H9 (cell line): ENCODE data around the gene PRR9. TPM values are rescaled to one million over a fixed set of nuclear protein-coding genes. Genes with fewer than 3 reads are reported as not detected.

Experiments
- DNase-seq: peaks from one replicate; pipeline ENCODE4 v3.0.0-alpha.2; 2017
- H2AFZ ChIP-seq: one replicate; pipeline ENCODE4 v1.6.1; 2013; ENCODE audit warnings: mild to moderate bottlenecking, low read length, control low read depth, moderate library complexity
- H2AK5ac ChIP-seq: 2 replicates; pipeline ENCODE4 v1.6.1; 2013; ENCODE audit warnings: low read length, control low read depth, mixed read lengths; ENCODE audit not compliant: insufficient read length
- H2BK120ac ChIP-seq: one replicate; pipeline ENCODE4 v1.6.1; 2013; ENCODE audit warnings: low read depth, mild to moderate bottlenecking, low read length, control low read depth, inconsistent platforms; ENCODE audit not compliant: poor library complexity, severe bottlenecking
- H2BK12ac ChIP-seq: 2 replicates; pipeline ENCODE4 v1.6.1; 2013; ENCODE audit warnings: low read length, control low read depth, mixed read lengths, low read depth; ENCODE audit not compliant: insufficient read length
- H2BK15ac ChIP-seq: 2 replicates; pipeline ENCODE4 v1.6.1; 2013; ENCODE audit warnings: low read depth, low read length, control low read depth
- H2BK20ac ChIP-seq: one replicate; pipeline ENCODE4 v1.6.1; 2013; ENCODE audit warnings: low read depth, mild to moderate bottlenecking, low read length, control low read depth, inconsistent platforms; ENCODE audit not compliant: poor library complexity, severe bottlenecking
- H2BK5ac ChIP-seq: 2 replicates; pipeline ENCODE4 v1.6.1; 2013; ENCODE audit warnings: low read length, control low read depth, mixed read lengths; ENCODE audit not compliant: insufficient read length
- H3K14ac ChIP-seq: 2 replicates; pipeline ENCODE4 v1.6.1; 2013; ENCODE audit warnings: low read length, control low read depth; ENCODE audit not compliant: insufficient read depth
- H3K18ac ChIP-seq: 2 replicates; pipeline ENCODE4 v1.6.1; 2013; ENCODE audit warnings: low read depth, mild to moderate bottlenecking, mixed read lengths, low read length, control low read depth; ENCODE audit not compliant: insufficient read length
- H3K23ac ChIP-seq: 2 replicates; pipeline ENCODE4 v1.6.1; 2013; ENCODE audit warnings: low read length, control low read depth, mixed read lengths, low read depth; ENCODE audit not compliant: insufficient read length
- H3K23me2 ChIP-seq: 2 replicates; pipeline ENCODE4 v1.6.1; 2013; ENCODE audit warnings: low read depth, mild to moderate bottlenecking, mixed read lengths, low read length, control low read depth; ENCODE audit not compliant: insufficient read length, poor library complexity, severe bottlenecking
- H3K27ac ChIP-seq: 2 replicates; pipeline ENCODE4 v1.5.1; 2013; ENCODE audit warnings: low read length, control low read depth, mixed read lengths, low read depth; ENCODE audit not compliant: insufficient read length
- H3K27me3 ChIP-seq: 2 replicates; pipeline ENCODE4 v1.6.1; 2013; ENCODE audit warnings: low read length, control low read depth, inconsistent platforms; ENCODE audit not compliant: insufficient read depth
- H3K4ac ChIP-seq: 2 replicates; pipeline ENCODE4 v1.6.1; 2013; ENCODE audit warnings: low read depth, mild to moderate bottlenecking, control low read depth, inconsistent platforms, low read length, moderate library complexity
- H3K4me1 ChIP-seq: 2 replicates; pipeline ENCODE4 v1.6.1; 2013; ENCODE audit warnings: low read length, control low read depth, inconsistent platforms; ENCODE audit not compliant: insufficient read depth
- H3K4me2 ChIP-seq: 2 replicates; pipeline ENCODE4 v1.6.1; 2013; ENCODE audit warnings: low read length, control low read depth, mixed read lengths; ENCODE audit not compliant: insufficient read length, insufficient read depth
- H3K56ac ChIP-seq: 2 replicates; pipeline ENCODE4 v1.6.1; 2013; ENCODE audit warnings: low read depth, mild to moderate bottlenecking, mixed read lengths, low read length, control low read depth; ENCODE audit not compliant: insufficient read length
- H3K79me1 ChIP-seq: 2 replicates; pipeline ENCODE4 v1.6.1; 2013; ENCODE audit warnings: low read depth, mild to moderate bottlenecking, moderate library complexity, low read length, control low read depth, inconsistent platforms; ENCODE audit not compliant: insufficient read depth, poor library complexity, severe bottlenecking
- H3K79me2 ChIP-seq: 2 replicates; pipeline ENCODE4 v1.6.1; 2013; ENCODE audit warnings: low read length, control low read depth, inconsistent platforms; ENCODE audit not compliant: insufficient read depth
- H3K9ac ChIP-seq: 2 replicates; pipeline ENCODE4 v1.6.1; 2013; ENCODE audit warnings: low read length, control low read depth, mixed read lengths; ENCODE audit not compliant: insufficient read length; ENCODE audit errors: extremely low read depth
- H3K9me3 ChIP-seq: one replicate; pipeline ENCODE4 v1.6.1; 2013; ENCODE audit warnings: low read depth, low read length, inconsistent platforms; ENCODE audit not compliant: control insufficient read depth
- H3T11ph ChIP-seq: one replicate; pipeline ENCODE4 v1.6.1; 2013; ENCODE audit warnings: mild to moderate bottlenecking, low read length, control low read depth, inconsistent platforms
- H4K20me1 ChIP-seq: one replicate; pipeline ENCODE4 v1.6.1; 2013; ENCODE audit not compliant: control insufficient read depth, insufficient read length, insufficient read depth
- H4K5ac ChIP-seq: 2 replicates; pipeline ENCODE4 v1.6.1; 2013; ENCODE audit warnings: low read depth, mild to moderate bottlenecking, mixed read lengths, low read length, control low read depth; ENCODE audit not compliant: insufficient read length
- H4K8ac ChIP-seq: replicated peaks from 2 replicates; pipeline ENCODE4 v1.6.1; 2013; ENCODE audit warnings: low read length, control low read depth, mixed read lengths, low read depth; ENCODE audit not compliant: insufficient read length
- H4K91ac ChIP-seq: 2 replicates; pipeline ENCODE4 v1.6.1; 2013; ENCODE audit warnings: low read depth, mild to moderate bottlenecking, moderate library complexity, mixed read lengths, low read length, control low read depth; ENCODE audit not compliant: insufficient read length
- H3K27ac Mint-ChIP-seq, 3 experiments: 2 replicates in 2 of 3; 3 replicates in 1 of 3; pipeline ENCODE4 v1.8.0; 2020 to 2021; ENCODE audit warnings: mixed read lengths in 3 of 3, mild to moderate bottlenecking in 1 of 3, moderate library complexity in 1 of 3
- H3K27me3 Mint-ChIP-seq: 2 replicates; pipeline ENCODE4 v1.8.0; 2021; ENCODE audit warnings: low read depth, mild to moderate bottlenecking, moderate library complexity, mixed read lengths
- H3K36me3 Mint-ChIP-seq, 3 experiments: 2 replicates in 2 of 3; 3 replicates in 1 of 3; pipeline ENCODE4 v1.8.0; 2020 to 2021; ENCODE audit warnings: low read depth in 3 of 3, mixed read lengths in 3 of 3; ENCODE audit not compliant: insufficient read depth in 1 of 3
- H3K4me1 Mint-ChIP-seq, 2 experiments: 2 replicates each; pipeline ENCODE4 v1.8.0; 2020; ENCODE audit warnings: mixed read lengths in 2 of 2
- H3K4me3 Mint-ChIP-seq, 2 experiments: 2 replicates in 1 of 2; 3 replicates in 1 of 2; pipeline ENCODE4 v1.8.0; 2020 to 2021; ENCODE audit warnings: mild to moderate bottlenecking in 2 of 2, mixed read lengths in 2 of 2, moderate library complexity in 1 of 2
- H3K9me3 Mint-ChIP-seq, 2 experiments: 2 replicates in 1 of 2; 3 replicates in 1 of 2; pipeline ENCODE4 v1.8.0; 2020; ENCODE audit warnings: mild to moderate bottlenecking in 2 of 2, mixed read lengths in 2 of 2, moderate library complexity in 1 of 2
- WGBS: extraction: QIAGEN DNeasy Blood & Tissue Kit; methylation state at CpG from one replicate; pipeline ENCODE4 v1.1.7; 2013; ENCODE audit warnings: missing lambda C conversion rate, low lambda C conversion rate, mixed read lengths; ENCODE audit not compliant: insufficient read length; ENCODE audit errors: extremely low coverage; 5-methylcytosine and 5-hydroxymethylcytosine counted together
- total RNA-seq: library from RNA; stranded (reverse); gene quantifications from 2 replicates; pipeline ENCODE4 v1.2.1, GENCODE V29; 2021
- TF ChIP-seq, protein P1 (sequence below): fragments of 200-600 bp; sonication (generic); conservative IDR thresholded peaks from 3 replicates; pipeline ENCODE4 v1.8.0; 2021; ENCODE audit warnings: antibody characterized with exemption, mild to moderate bottlenecking

PRR9 gene
- total RNA-seq, 1 experiment from 2014 or later: not detected

DNA sequence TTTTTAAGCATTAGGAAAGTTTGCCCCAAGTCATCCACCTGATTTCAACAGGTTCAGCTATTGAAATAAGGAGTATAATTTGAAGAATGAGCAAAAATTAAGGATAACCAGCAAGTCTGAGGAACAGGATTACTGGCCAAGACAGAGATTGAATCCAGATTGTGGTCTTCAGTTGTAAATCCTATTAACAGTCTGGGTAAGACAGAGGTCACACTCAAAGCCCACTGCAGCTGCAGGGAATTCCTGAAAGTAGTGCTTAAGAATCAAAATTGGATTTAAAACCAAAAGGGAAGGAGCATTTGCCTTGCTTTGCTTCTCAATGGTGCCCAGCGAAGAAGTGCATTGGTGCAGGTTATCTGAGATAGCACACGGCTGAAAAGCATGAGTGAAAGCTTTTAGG is 35.7 kb downstream of the PRR9 start:
- H2AK5ac ChIP-seq: no peak overlapping the region
- no peaks in the 10 kb centered on the region for H3K4me1 Mint-ChIP-seq
- TF ChIP-seq, protein P1, sequence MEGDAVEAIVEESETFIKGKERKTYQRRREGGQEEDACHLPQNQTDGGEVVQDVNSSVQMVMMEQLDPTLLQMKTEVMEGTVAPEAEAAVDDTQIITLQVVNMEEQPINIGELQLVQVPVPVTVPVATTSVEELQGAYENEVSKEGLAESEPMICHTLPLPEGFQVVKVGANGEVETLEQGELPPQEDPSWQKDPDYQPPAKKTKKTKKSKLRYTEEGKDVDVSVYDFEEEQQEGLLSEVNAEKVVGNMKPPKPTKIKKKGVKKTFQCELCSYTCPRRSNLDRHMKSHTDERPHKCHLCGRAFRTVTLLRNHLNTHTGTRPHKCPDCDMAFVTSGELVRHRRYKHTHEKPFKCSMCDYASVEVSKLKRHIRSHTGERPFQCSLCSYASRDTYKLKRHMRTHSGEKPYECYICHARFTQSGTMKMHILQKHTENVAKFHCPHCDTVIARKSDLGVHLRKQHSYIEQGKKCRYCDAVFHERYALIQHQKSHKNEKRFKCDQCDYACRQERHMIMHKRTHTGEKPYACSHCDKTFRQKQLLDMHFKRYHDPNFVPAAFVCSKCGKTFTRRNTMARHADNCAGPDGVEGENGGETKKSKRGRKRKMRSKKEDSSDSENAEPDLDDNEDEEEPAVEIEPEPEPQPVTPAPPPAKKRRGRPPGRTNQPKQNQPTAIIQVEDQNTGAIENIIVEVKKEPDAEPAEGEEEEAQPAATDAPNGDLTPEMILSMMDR: no peak
- no peak overlapping the region for H2BK20ac ChIP-seq
- H4K8ac ChIP-seq: no peak overlapping the region
- H2BK15ac ChIP-seq: no peak overlapping the region
- H4K91ac ChIP-seq: no peak overlapping the region
- no peak overlapping the region for H3K27ac Mint-ChIP-seq
- H4K20me1 ChIP-seq: no peaks in the 10 kb centered on the region
- no peak overlapping the region for H2BK120ac ChIP-seq
- H3K27me3 ChIP-seq: no peaks in the 10 kb centered on the region
- H3K4ac ChIP-seq: no peak overlapping the region
- H3T11ph ChIP-seq: no peak overlapping the region
- no CpG with 5 or more reads among the region's 2 CpGs for WGBS
- no peak overlapping the region for H4K5ac ChIP-seq
- H3K9me3 Mint-ChIP-seq: peaks cover 0 to 3% of the 10 kb centered on the region in 2 experiments; a peak in 1 of 5 replicates
- no peak overlapping the region for H3K23ac ChIP-seq
- peaks cover 18% of the 10 kb centered on the region for H3K27me3 Mint-ChIP-seq
- no peak overlapping the region for H3K18ac ChIP-seq
- no peak overlapping the region for H3K4me3 Mint-ChIP-seq
- DNase-seq: no peak
- no peaks in the 10 kb centered on the region for H3K36me3 Mint-ChIP-seq
- H2BK5ac ChIP-seq: no peak overlapping the region
- H3K23me2 ChIP-seq: no peaks in the 10 kb centered on the region
- H3K4me2 ChIP-seq: no peak overlapping the region
- no peaks in the 10 kb centered on the region for H3K79me1 ChIP-seq
- no peaks in the 10 kb centered on the region for H3K79me2 ChIP-seq
- no peak overlapping the region for H3K27ac ChIP-seq
- no peak overlapping the region for H2AFZ ChIP-seq
- H2BK12ac ChIP-seq: no peak overlapping the region
- no peaks in the 10 kb centered on the region for H3K9me3 ChIP-seq
- H3K9ac ChIP-seq: no peak overlapping the region
- no peak overlapping the region for H3K14ac ChIP-seq
- H3K56ac ChIP-seq: no peak overlapping the region
- no peaks in the 10 kb centered on the region for H3K4me1 ChIP-seq
